Anterior cingulate cortex (tissue), 58 donors: ENCODE results near the gene BLMH.

Source experiments
- DNase-seq, 58 donors: peaks; one replicate each; lab custom pipeline; 2025; lab: John Stamatoyannopoulos, UW

Gene BLMH

GRCh38 chr17:30254150-30254549, 37.6 kb downstream of the BLMH start:
- DNase-seq = no peak

DNA sequence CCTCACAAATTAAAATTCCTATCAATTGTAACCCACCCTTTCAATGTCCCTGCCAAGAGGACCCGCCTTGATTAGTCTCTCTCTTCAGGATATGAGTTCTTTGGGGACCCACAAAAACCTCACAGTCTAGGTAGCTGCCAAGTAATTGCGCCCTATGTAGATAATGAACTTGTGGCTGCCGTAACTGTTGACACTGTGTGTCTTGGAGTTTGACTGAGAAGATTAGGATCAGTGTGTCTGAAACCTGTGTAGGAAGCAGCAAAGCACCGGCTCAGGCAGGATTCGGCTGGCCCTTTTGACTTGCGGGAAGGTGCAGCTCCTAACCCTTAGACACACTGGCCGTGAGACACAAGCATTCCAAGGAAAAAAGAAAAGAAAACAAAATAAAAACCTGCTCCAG, 38.4 kb downstream of the BLMH start:
- DNase-seq = no peak

DNA sequence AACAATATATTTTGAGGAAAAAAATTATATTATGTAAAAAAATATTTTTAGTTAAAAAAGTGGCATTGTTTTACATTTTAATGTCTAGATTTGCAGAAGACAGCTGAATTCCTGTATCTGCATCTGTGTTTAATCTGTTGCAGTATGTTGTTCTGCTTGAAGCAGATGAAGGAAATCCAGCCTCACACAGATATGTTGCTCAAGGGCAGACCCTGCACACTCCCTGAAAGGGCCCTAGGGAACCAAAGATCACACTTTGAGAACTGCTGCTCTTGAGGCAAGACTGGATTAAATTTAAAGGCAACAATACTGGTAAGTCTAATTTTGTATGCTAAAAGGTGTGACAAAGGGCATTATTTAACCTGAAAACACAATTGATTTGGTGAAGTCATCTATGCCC, 39.8 kb downstream of the BLMH start:
- no peak for DNase-seq

DNA sequence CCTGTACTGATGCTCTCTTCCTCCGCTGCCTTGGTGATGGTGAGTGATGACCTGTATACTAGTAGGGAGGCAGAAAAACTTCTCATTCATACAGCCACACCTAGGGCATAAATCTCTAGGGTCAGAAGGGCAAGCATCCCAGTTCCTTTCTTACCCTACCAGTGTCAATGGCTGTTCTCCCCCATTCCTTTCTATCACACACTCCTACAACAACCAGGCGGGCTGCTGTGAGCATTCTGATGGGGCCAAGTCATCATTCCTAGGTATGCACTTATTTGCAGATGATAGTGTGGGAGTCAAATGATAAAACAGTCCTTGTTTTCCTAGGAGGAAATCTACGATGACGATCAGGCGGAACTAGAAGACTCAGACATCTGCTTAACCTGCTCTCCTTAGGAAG, 42.3 kb downstream of the BLMH start:
- DNase-seq = no peak

- no peak for DNase-seq
Observed at GRCh38 chr17:30248786-30249185, 43.0 kb downstream of the BLMH start.

GRCh38 chr17:30246460-30246859, 45.3 kb downstream of the BLMH start:
- no peak for DNase-seq

- no peak for DNase-seq
Observed at GRCh38 chr17:30244853-30245385, 46.8 kb downstream of the BLMH start.

- no peak for DNase-seq
Observed at GRCh38 chr17:30243568-30243967, 48.2 kb downstream of the BLMH start.

- no peak for DNase-seq
Observed at GRCh38 chr17:30243002-30243401, 48.7 kb downstream of the BLMH start.

DNA sequence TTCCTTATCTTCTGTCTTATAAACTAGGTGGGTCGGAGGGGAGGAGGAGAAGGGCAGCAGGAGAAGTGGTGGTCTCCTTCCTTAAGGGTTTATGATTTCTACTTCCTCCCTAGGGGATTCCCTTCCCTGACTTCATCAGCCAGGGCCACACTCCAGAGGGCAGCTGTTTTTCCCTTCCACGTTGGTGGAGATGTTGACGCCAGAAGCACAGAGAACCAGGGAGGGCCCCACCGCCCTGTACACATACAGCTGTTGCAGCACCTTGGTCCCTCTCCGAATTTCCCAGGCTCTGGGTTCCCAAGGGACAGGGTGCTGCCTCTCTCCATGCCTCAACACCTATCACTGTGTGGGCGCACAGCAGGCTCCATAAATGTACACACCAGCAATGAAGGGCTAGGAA, 50.7 kb downstream of the BLMH start:
- DNase-seq = no peak

GRCh38 chr17:30240177-30240576, 51.6 kb downstream of the BLMH start:
- no peak for DNase-seq

DNA sequence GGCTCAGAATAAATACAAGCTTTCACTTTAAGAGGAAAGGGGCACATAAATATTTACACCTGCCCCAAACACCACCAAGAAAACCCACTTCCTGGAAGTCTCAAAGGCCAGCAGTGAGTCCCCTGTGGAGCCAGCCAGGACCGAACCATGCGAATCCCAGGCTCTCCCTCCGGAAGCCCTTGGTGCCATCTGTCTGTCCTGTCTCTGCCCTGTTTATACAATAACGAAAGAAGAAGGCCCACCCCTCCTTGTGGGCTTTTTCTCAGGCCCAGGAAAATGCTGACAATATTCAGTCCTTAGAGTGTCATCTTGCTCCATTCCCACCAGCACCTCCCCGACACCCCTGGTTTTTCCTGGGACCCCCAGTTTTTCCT, 52.7 kb downstream of the BLMH start:
- no peak for DNase-seq

GRCh38 chr17:30238387-30239088, 53.2 kb downstream of the BLMH start:
- no peak for DNase-seq

DNA sequence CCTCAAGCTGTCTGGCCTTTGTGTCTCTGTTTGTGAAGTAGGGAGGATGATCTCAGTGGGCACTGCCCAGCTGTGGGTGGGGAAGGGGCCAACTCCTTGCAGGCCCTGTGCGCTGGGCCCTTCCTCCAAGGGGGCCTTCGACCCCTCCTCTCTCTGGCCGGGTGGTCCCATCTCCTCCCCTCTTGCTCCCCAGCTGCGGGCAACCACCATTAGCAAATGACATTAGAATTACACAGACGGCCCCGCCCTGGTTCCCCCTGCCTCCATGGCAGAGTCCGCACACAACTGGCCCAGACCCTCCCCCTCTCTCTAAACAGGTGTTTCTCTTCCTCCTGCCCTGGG, 53.8 kb downstream of the BLMH start:
- DNase-seq = no peak

GRCh38 chr17:30237296-30238002, 54.3 kb downstream of the BLMH start:
- no peak for DNase-seq

DNA sequence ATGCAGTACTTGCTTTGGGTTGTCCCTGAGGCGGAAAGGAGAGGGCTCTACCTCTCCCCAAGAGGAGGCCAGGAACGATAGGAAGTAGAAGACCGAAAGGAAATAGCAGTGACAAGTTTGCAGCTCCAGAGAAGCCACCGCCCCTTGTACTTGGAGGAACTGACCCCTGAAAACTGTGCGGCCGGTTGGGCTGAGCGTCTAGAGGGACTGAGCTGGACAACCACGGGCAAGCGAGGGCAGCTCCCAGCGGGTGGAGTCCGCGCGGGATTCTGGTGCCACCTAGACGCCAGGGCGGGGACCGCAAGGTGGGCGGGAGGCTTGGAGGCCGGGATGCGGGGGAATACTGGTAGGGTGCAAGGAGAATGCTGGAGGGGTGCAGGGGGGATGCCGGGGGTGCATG, 55.0 kb downstream of the BLMH start:
- peak in 21 of 58 donors; percentile 0 to 30 (median 7) for DNase-seq

- no peak for DNase-seq
Observed at GRCh38 chr17:30236297-30236624, 55.5 kb downstream of the BLMH start.

DNA sequence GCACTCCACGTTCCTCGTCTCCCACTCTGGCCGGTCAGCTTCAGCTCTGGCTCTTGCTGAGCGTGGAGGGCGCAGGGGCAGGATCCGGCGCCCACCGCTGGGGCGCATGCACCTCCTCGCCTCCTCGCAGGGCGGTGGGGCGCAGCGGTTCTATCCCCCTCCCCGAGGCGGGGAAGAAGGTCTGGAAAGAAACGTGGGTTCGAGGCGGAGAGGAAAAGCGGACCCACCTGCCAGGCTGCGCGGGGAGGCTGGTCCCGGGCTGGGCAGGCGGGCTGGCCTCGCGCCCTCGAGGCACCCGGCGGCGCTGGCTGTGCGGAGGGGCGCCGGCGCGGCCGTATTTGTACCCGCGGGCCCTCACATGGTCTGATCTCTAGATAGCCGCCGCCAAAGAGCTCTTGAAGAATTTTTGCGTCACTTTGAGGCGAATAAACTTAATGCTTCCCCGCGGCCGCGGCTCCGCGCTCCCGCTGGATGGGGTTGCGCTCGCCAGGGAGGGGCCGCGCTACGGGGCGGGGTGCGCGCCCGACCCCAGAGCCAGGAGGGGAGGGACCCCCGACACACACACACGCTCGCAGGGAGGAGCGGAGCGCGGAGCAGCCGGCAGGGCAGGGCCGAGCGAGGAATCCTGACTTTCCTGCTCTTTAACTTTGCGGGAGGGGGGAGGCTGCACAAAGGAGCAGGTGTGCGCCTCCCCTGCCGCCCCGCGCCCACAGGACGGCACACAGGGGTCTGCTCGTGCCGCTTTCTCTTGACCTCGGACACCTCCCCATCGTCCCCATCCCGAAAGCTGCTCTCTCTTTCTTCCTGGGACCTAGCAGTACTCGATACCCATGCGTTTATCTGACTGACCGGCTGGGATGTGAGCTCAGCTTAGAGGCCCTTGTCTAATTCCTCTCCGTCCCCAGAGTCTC, 56.1 kb downstream of the BLMH start, which contains the start of gene SLC6A4:
Gene SLC6A4 (minus strand): TSS at position 312 of the 911 bp plus-strand sequence. CDS start 13,739 bp downstream, outside the sequence.
- no peak for DNase-seq

- DNase-seq = no peak
Observed at GRCh38 chr17:30234964-30235363, 56.8 kb downstream of the BLMH start.

- DNase-seq = no peak
Observed at GRCh38 chr17:30234296-30234695, 57.4 kb downstream of the BLMH start.

GRCh38 chr17:30232824-30233427, 58.8 kb downstream of the BLMH start:
- DNase-seq = no peak
